ENCODE data around the gene PANX1. TPM values are rescaled to one million over a fixed set of nuclear protein-coding genes. Genes with fewer than 3 reads are reported as not detected.
"Not testable (repeated sequence)": the region's sequence is repeated elsewhere in the genome, so short reads cannot be mapped to it uniquely, and the experiment has no call there.

PANX1 gene
- total RNA-seq, 1 donor from 2014 or later: 58.0 TPM

DNA sequence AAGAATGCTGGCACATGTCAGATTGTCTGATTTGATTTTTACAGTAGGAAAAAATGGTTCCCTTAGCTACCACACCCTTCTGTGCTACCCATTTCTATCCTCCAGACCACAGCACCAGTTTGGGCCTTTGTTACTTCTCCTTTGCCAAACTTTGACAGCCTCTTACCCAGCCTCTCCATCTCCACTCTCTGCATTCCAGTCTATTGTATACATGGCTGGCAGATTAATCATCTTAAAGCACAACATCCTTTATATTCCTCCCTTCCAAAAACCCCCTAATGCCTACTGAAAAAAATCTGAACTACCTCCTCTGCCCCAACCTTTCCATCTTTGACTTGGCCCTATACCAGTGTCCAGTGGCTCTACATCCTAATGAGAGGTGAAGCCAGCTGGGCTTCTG, 10.8 kb upstream of the PANX1 start:
- H3K36me3 Mint-ChIP-seq (ENCODE audit: unreplicated experiment): peaks cover 4% of the 10 kb centered on the region
- no peak overlapping the region for H3K4me3 Mint-ChIP-seq (ENCODE audit: unreplicated experiment)
- DNase-seq: no peak
- no peak overlapping the region for H3K27ac Mint-ChIP-seq (ENCODE audit: unreplicated experiment)
- no peaks in the 10 kb centered on the region for H3K4me1 Mint-ChIP-seq (ENCODE audit: low read depth, unreplicated experiment)
- no peaks in the 10 kb centered on the region for H3K27me3 Mint-ChIP-seq (ENCODE audit: unreplicated experiment)
- no peaks in the 10 kb centered on the region for H3K9me3 Mint-ChIP-seq (ENCODE audit: unreplicated experiment)
- TF ChIP-seq, protein P1, sequence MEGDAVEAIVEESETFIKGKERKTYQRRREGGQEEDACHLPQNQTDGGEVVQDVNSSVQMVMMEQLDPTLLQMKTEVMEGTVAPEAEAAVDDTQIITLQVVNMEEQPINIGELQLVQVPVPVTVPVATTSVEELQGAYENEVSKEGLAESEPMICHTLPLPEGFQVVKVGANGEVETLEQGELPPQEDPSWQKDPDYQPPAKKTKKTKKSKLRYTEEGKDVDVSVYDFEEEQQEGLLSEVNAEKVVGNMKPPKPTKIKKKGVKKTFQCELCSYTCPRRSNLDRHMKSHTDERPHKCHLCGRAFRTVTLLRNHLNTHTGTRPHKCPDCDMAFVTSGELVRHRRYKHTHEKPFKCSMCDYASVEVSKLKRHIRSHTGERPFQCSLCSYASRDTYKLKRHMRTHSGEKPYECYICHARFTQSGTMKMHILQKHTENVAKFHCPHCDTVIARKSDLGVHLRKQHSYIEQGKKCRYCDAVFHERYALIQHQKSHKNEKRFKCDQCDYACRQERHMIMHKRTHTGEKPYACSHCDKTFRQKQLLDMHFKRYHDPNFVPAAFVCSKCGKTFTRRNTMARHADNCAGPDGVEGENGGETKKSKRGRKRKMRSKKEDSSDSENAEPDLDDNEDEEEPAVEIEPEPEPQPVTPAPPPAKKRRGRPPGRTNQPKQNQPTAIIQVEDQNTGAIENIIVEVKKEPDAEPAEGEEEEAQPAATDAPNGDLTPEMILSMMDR (IDR thresholded peaks at IDR 0.05; ENCODE audit: partially characterized antibody, unreplicated experiment): no peak

DNA sequence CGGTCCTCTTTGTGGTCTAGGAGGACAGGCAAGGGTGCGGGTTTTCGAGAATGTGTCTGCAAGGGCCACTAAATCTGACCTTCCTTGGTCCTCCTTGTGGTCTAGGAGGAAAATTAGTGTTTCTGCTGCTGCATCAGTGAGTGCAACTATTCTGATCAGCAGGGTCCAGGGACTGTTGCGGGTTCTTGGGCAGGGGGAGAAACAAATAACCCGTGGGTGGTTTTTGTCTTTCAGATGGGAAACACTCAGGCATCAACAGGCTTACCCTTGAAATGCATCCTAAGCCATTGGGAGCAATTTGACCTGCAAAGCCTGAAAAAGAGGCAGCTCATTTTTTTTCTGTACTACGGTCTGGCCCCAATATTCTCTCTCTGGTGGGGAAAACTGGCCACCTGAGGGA, 9.0 kb upstream of the PANX1 start:
- not testable (repeated sequence) for DNase-seq; H3K27ac Mint-ChIP-seq (ENCODE audit: unreplicated experiment); H3K9me3 Mint-ChIP-seq (ENCODE audit: unreplicated experiment); H3K27me3 Mint-ChIP-seq (ENCODE audit: unreplicated experiment); H3K4me1 Mint-ChIP-seq (ENCODE audit: low read depth, unreplicated experiment); H3K36me3 Mint-ChIP-seq (ENCODE audit: unreplicated experiment); H3K4me3 Mint-ChIP-seq (ENCODE audit: unreplicated experiment)

DNA sequence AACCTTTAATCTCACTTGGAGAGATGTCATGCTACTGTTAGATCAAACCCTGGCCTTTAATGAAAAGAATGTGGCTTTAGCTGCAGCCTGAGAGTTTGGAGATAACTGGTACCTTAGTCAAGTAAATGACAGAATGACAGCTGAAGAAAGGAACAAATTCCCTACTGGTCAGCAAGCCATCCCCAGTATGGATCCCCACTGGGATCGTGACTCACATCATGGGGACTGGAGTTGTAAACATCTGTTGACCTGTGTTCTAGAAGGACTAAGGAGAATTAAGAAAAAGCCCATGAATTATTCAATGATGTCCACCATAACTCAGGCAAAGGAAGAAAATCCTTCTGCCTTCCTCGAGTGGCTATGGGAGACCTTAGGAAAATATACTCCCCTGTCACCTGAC, 8.1 kb upstream of the PANX1 start:
- not testable (repeated sequence) for H3K36me3 Mint-ChIP-seq (ENCODE audit: unreplicated experiment); H3K27me3 Mint-ChIP-seq (ENCODE audit: unreplicated experiment); H3K4me3 Mint-ChIP-seq (ENCODE audit: unreplicated experiment); H3K9me3 Mint-ChIP-seq (ENCODE audit: unreplicated experiment); DNase-seq; H3K4me1 Mint-ChIP-seq (ENCODE audit: low read depth, unreplicated experiment); H3K27ac Mint-ChIP-seq (ENCODE audit: unreplicated experiment)

DNA sequence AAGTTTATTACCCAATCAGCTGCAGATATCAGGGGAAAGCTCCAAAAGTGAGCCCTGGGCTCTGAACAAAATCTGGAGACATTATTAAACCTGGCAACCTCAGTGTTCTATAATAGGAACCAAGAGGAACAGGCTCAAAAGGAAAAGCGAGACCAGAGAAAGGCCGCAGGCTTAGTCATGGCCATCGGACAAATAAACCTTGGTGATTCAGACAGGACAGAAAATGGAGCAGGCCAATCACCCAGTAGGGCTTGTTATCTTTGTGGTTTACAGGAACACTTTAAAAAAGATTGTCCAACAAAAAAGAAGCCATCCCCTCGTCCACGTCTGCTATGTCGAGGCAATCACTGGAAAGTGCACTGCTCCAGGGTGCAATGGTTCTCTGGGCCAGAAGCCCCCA, 7.7 kb upstream of the PANX1 start:
- H3K4me3 Mint-ChIP-seq (ENCODE audit: unreplicated experiment): no peak overlapping the region
- no peak for DNase-seq
- no peaks in the 10 kb centered on the region for H3K9me3 Mint-ChIP-seq (ENCODE audit: unreplicated experiment)
- TF ChIP-seq, protein P1 (IDR thresholded peaks at IDR 0.05; ENCODE audit: partially characterized antibody, unreplicated experiment): no peak
- H3K36me3 Mint-ChIP-seq (ENCODE audit: unreplicated experiment): no peaks in the 10 kb centered on the region
- H3K4me1 Mint-ChIP-seq (ENCODE audit: low read depth, unreplicated experiment): no peaks in the 10 kb centered on the region
- no peak overlapping the region for H3K27ac Mint-ChIP-seq (ENCODE audit: unreplicated experiment)
- no peaks in the 10 kb centered on the region for H3K27me3 Mint-ChIP-seq (ENCODE audit: unreplicated experiment)

DNA sequence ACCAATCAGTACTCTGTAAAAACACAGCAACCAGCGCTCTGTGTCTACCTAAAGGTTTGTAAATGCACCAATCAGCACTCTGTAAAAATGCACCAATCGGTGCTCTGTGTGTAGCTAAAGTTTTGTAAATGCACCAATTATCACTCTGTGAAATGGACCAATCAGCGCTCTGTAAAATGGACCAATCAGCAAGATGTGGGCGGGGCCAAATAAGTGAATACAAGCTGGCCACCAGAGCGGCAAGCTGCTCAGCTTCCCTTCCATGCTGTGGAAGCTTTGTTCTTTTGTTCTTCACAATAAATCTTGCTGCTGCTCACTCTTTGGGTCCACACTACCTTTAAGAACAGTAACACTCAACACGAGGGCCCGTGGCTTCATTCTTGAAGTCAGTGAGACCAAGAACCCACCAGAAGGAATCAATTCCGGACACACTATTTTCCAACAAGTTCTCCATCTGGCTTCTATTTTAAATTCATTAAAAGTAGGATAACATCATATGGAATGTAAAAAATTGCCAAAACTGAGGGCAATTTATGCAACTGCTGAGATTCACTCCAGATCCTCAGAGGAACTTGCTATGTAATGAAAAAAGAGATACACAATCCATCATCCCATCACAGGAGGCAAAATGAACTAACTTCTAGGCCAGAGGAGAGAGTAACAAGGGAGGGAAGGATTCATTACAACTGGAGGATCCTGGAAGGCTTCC, 3.1 kb upstream of the PANX1 start:
- DNase-seq: no peak
- TF ChIP-seq, protein P1 (IDR thresholded peaks at IDR 0.05; ENCODE audit: partially characterized antibody, unreplicated experiment): no peak
- no peak overlapping the region for H3K27ac Mint-ChIP-seq (ENCODE audit: unreplicated experiment)
- peaks cover 7% of the 10 kb centered on the region for H3K27me3 Mint-ChIP-seq (ENCODE audit: unreplicated experiment)
- H3K4me3 Mint-ChIP-seq (ENCODE audit: unreplicated experiment): no peak overlapping the region
- H3K9me3 Mint-ChIP-seq (ENCODE audit: unreplicated experiment): peaks cover 6% of the 10 kb centered on the region
- peaks cover 11% of the 10 kb centered on the region for H3K4me1 Mint-ChIP-seq (ENCODE audit: low read depth, unreplicated experiment)
- H3K36me3 Mint-ChIP-seq (ENCODE audit: unreplicated experiment): no peaks in the 10 kb centered on the region

DNA sequence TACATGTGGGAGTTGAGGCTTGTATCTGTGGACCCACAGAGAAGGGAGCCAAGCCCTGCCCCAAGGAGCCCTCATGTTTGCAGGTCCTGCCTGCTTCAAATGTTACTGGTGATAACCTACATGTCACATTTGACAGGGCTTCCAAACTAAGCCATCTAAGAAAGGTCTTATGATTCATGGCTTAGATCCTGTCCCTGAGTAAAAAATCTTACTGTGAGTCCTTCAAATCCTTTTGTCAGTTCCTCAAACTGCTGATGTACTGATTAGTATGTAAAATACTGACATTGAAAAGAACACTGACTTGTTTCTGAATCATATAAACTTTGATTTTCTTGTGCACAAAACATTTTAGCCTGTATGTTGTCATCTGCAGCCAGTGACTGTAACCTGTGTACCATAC, 1.0 kb upstream of the PANX1 start:
- no peak for DNase-seq
- peak overlapping the region; percentile 87 for H3K4me3 Mint-ChIP-seq (ENCODE audit: unreplicated experiment)
- H3K4me1 Mint-ChIP-seq (ENCODE audit: low read depth, unreplicated experiment): peaks cover 11% of the 10 kb centered on the region
- peaks cover 7% of the 10 kb centered on the region for H3K27me3 Mint-ChIP-seq (ENCODE audit: unreplicated experiment)
- TF ChIP-seq, protein P1 (IDR thresholded peaks at IDR 0.05; ENCODE audit: partially characterized antibody, unreplicated experiment): no peak
- H3K9me3 Mint-ChIP-seq (ENCODE audit: unreplicated experiment): peaks cover 6% of the 10 kb centered on the region
- peak overlapping the region; percentile 99 for H3K27ac Mint-ChIP-seq (ENCODE audit: unreplicated experiment)
- no peaks in the 10 kb centered on the region for H3K36me3 Mint-ChIP-seq (ENCODE audit: unreplicated experiment)

Data from glutamatergic neuron (in vitro differentiated cells).